ENCODE data around the gene TCF4. TPM values are rescaled to one million over a fixed set of nuclear protein-coding genes. Genes with fewer than 3 reads are reported as not detected.

TCF4 gene
- total and polyA plus RNA-seq, 2 of the 13 experiments (the other 11 are each of a cell fraction or from before 2014, with no cell fraction given), result not detected

GRCh38 chr18:55365342-55365741 lies 222.7 kb downstream of the TCF4 start (continued):
- TF ChIP-seq HIC2 (CRISPR knock-in tag; IDR thresholded peaks at IDR 0.05; ENCODE audit: low read depth) (no peak), ZBTB49 (CRISPR knock-in tag; IDR thresholded peaks at IDR 0.05; ENCODE audit: borderline replicate concordance) (no peak), ZNF543 (CRISPR knock-in tag; IDR thresholded peaks at IDR 0.05) (no peak), CBFB (CRISPR knock-in tag; IDR thresholded peaks at IDR 0.05) (no peak), RFX5 (IDR thresholded peaks at IDR 0.05; ENCODE audit: low read depth, low read length) (no peak), ZNF7 (CRISPR knock-in tag; IDR thresholded peaks at IDR 0.05) (no peak), SMARCC2 (IDR thresholded peaks at IDR 0.05) (no peak)
- TF ChIP-seq, protein P1, sequence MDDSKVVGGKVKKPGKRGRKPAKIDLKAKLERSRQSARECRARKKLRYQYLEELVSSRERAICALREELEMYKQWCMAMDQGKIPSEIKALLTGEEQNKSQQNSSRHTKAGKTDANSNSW (CRISPR knock-in tag; IDR thresholded peaks at IDR 0.05; ENCODE audit: borderline replicate concordance), result no peak

DNA sequence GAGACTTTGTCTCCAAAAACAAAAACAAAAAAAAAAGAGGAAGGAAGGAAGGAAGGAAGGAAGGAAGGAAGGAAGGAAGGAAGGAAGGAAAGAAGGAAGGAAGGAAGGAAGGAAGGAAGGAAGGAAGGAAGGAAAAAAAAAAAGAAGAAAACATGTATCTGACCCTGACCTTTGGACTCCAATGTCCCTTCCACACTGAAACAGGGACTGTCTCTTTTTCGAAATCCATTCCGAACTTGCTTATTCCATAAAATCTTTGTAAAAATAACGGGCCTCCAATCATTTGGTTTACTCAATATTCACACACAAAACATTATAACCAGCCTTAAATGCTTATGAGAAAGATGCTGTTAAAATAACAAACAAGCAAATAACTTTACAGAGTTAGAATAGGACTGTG lies 225.7 kb downstream of the TCF4 start:
- no peak overlapping the region for H3K9ac ChIP-seq (ENCODE audit: insufficient read depth, low read depth, low read length)
- H3K27ac ChIP-seq (ENCODE audit: extremely low read length, insufficient read depth, low read length), result no peak overlapping the region
- in situ Hi-C loops (cut with HindIII; ENCODE audit: extremely low pct_ligation_motif_present, low pct_unique_long_range_greater_than_20kb) (no loop called here), intact Hi-C loops (cut with micrococcal nuclease; ENCODE audit: unreplicated experiment) (no loop called here)
- H3K4me1 ChIP-seq (ENCODE audit: insufficient read depth, low read length), result no peaks in the 10 kb centered on the region
- POLR2A ChIA-PET, result no interaction called here
- no peaks in the 10 kb centered on the region for H3K9me3 ChIP-seq (ENCODE audit: low read length)
- no peak overlapping the region for H3K4me3 ChIP-seq (replicated peaks in 1 of 3; ENCODE audit: insufficient read depth in 1 of 3, low read depth in 2 of 3, low read length in 3 of 3)
- FAIRE-seq, result no peak
- H4K20me1 ChIP-seq (ENCODE audit: insufficient read depth, low read length), result no peaks in the 10 kb centered on the region
- WGBS (ENCODE audit: low lambda C conversion rate), result 4% methylated on average over 3 of the region's 3 CpGs
- no peak overlapping the region for H2AFZ ChIP-seq (ENCODE audit: low read length)
- no peak overlapping the region for H3K4me2 ChIP-seq (ENCODE audit: low read depth, low read length)
- no peaks in the 10 kb centered on the region for H3K36me3 ChIP-seq (replicated peaks in 1 of 2; ENCODE audit: control insufficient read depth in 1 of 2, insufficient read depth in 2 of 2, low read length in 2 of 2)
- H3K79me2 ChIP-seq (ENCODE audit: insufficient read depth, low read length), result no peaks in the 10 kb centered on the region
- no peaks in the 10 kb centered on the region for H3K27me3 ChIP-seq (ENCODE audit: control insufficient read depth in 1 of 2, insufficient read depth in 2 of 2, low read length in 2 of 2)
- CTCF ChIA-PET (ENCODE audit: low intra/inter-chr PET ratio, low total read pairs), result no interaction called here
- no peak for ATAC-seq
- no peak for DNase-seq (ENCODE audit: low spot score)
- TF ChIP-seq HES4 (CRISPR knock-in tag; IDR thresholded peaks at IDR 0.05; ENCODE audit: borderline replicate concordance) (no peak), KAT7 (CRISPR knock-in tag; IDR thresholded peaks at IDR 0.05; ENCODE audit: borderline replicate concordance) (no peak), ZNF296 (CRISPR knock-in tag; conservative IDR thresholded peaks at IDR 0.05) (no peak), EZH2 (conservative IDR thresholded peaks at IDR 0.05; ENCODE audit: low read depth, low read length) (no peak)
- BruUV-seq (replicated peaks), result no TSS peak

All from HepG2 (cell line).